HepG2 (cell line): Measurements from ENCODE around the gene RNPEPL1. TPM values are rescaled to one million over a fixed set of nuclear protein-coding genes. Genes with fewer than 3 reads are reported as not detected.

Source experiments
- BHLHE40 ChIP-seq: IDR thresholded peaks from 2 replicates; pipeline ENCODE4 v1.6.1; 2011; ENCODE audit warnings: low read length, improper control_type of control experiment
- EED ChIP-seq: sonication (generic); formaldehyde crosslinking; IDR thresholded peaks from 2 replicates; pipeline ENCODE4 v1.5.0; 2020; ENCODE audit warnings: mild to moderate bottlenecking, missing genetic modification reagents
- ERF ChIP-seq: IDR thresholded peaks from 2 replicates; pipeline ENCODE4 v1.6.1; 2018; ENCODE audit warnings: missing biosample characterization, missing genetic modification reagents
- ETV5 ChIP-seq: IDR thresholded peaks from 2 replicates; pipeline ENCODE4 v1.6.1; 2018; ENCODE audit warnings: missing biosample characterization, missing genetic modification reagents, inconsistent platforms, borderline replicate concordance
- HOXA3 ChIP-seq: sonication (generic); formaldehyde crosslinking; IDR thresholded peaks from 2 replicates; pipeline ENCODE4 v1.5.0; 2020; ENCODE audit warnings: missing genetic modification reagents
- MEIS2 ChIP-seq: sonication (generic); formaldehyde crosslinking; IDR thresholded peaks from 2 replicates; pipeline ENCODE4 v1.9.0; 2021; ENCODE audit warnings: mild to moderate bottlenecking, missing genetic modification reagents
- PAWR ChIP-seq: sonication (generic); formaldehyde crosslinking; IDR thresholded peaks from 2 replicates; pipeline ENCODE4 v1.4.0; 2020; ENCODE audit warnings: missing genetic modification reagents, mild to moderate bottlenecking, borderline replicate concordance
- RXRA ChIP-seq: sonication (generic); formaldehyde crosslinking; IDR thresholded peaks from 2 replicates; pipeline ENCODE4 v1.5.1; 2020; ENCODE audit warnings: missing genetic modification reagents
- TFAP4 ChIP-seq: sonication (generic); IDR thresholded peaks from 2 replicates; pipeline ENCODE4 v1.6.1; 2016; ENCODE audit warnings: low read depth, borderline replicate concordance
- YEATS2 ChIP-seq: sonication (generic); formaldehyde crosslinking; IDR thresholded peaks from 2 replicates; pipeline ENCODE4 v1.4.0; 2020; ENCODE audit warnings: missing genetic modification reagents, borderline replicate concordance
- ZBTB40 ChIP-seq, 2 experiments: fragments of 450-650 bp in 1 of 2; sonication (generic) in 1 of 2; formaldehyde crosslinking in 1 of 2; IDR thresholded peaks; 2 replicates each; pipeline versions ENCODE4 v1.6.1 to v1.8.0; 2016 to 2022; ENCODE audit warnings: antibody characterized with exemption in 1 of 2, mild to moderate bottlenecking in 1 of 2, missing genetic modification reagents in 1 of 2
- ZFP91 ChIP-seq: sonication (generic); formaldehyde crosslinking; IDR thresholded peaks from 2 replicates; pipeline ENCODE4 v1.9.0; 2022; ENCODE audit warnings: missing genetic modification reagents, mild to moderate bottlenecking, borderline replicate concordance
- ZFX ChIP-seq: sonication (generic); formaldehyde crosslinking; IDR thresholded peaks from 2 replicates; pipeline ENCODE4 v1.4.0; 2020; ENCODE audit warnings: mild to moderate bottlenecking, low read depth, missing genetic modification reagents, moderate library complexity
- ZNF510 ChIP-seq: sonication (generic); formaldehyde crosslinking; IDR thresholded peaks from 2 replicates; pipeline ENCODE4 v1.4.0; 2020; ENCODE audit warnings: low read depth, mild to moderate bottlenecking, missing genetic modification reagents
- ZNF547 ChIP-seq: sonication (generic); formaldehyde crosslinking; IDR thresholded peaks from 2 replicates; pipeline ENCODE4 v1.5.1; 2020; ENCODE audit warnings: mild to moderate bottlenecking, missing genetic modification reagents
- polyA plus RNA-seq, 8 experiments: library from polyadenylated mRNA; depleted of rRNA in 3 of 8; stranded (reverse) in 7 of 8; unstranded in 1 of 8; fragments of >200 nt; fragmentation: Illumina TruSeq in 4 of 8; extraction: Trizol in 4 of 8; gene quantifications; 2 replicates each; pipeline versions ENCODE4 v1.2.1 to v1.2.3, GENCODE V29; 2011 to 2016; ENCODE audit warnings: low read depth in 4 of 8, missing spikeins in 1 of 8, mixed read lengths in 1 of 8; ENCODE audit not compliant: insufficient read depth in 1 of 8
- total RNA-seq, 5 experiments: library from RNA; depleted of rRNA; stranded (reverse); fragments of >200 nt; fragmentation: Illumina TruSeq; extraction: Trizol; gene quantifications; 2 replicates each; pipeline ENCODE4 v1.2.3, GENCODE V29; 2016; ENCODE audit warnings: low read depth in 1 of 5
- TF ChIP-seq, protein P1 (sequence below): IDR thresholded peaks from 2 replicates; pipeline ENCODE4 v1.6.1; 2012; ENCODE audit warnings: inconsistent platforms

RNPEPL1 gene
- total and polyA plus RNA-seq, 2 of the 13 experiments (the other 11 are each of a cell fraction or from before 2014, with no cell fraction given): 13.0 to 18.0 TPM

- TF ChIP-seq ZFP91 (CRISPR knock-in tag): peak; percentile 25; the same call in 1 of the 2 replicates
- no peak for TF ChIP-seq ZBTB40 (IDR thresholded peaks at IDR 0.05)
- 0 out of 2 replicates have a peak, but pooled peaks have one; percentile 31 for TF ChIP-seq ZBTB40 (CRISPR knock-in tag; IDR thresholded peaks at IDR 0.05)
- no peak for TF ChIP-seq PAWR (CRISPR knock-in tag)
- peak; percentile 43; the same call in 1 of the 2 replicates for TF ChIP-seq ZFX
- no peak for TF ChIP-seq MEIS2 (CRISPR knock-in tag)
- no peak for TF ChIP-seq BHLHE40
- TF ChIP-seq HOXA3: no peak; the same call in 1 of the 2 replicates
- no peak for TF ChIP-seq RXRA (CRISPR knock-in tag)
- 0 out of 2 replicates have a peak, but pooled peaks have one; percentile 19 for TF ChIP-seq ERF (CRISPR knock-in tag)
- TF ChIP-seq ETV5: peak; percentile 55; the same call in 1 of the 2 replicates
- TF ChIP-seq, protein P1, sequence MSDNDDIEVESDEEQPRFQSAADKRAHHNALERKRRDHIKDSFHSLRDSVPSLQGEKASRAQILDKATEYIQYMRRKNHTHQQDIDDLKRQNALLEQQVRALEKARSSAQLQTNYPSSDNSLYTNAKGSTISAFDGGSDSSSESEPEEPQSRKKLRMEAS: 0 out of 2 replicates have a peak, but pooled peaks have one; percentile 25
- TF ChIP-seq TFAP4: peak; percentile 21; the same call in 1 of the 2 replicates
- no peak for TF ChIP-seq YEATS2
- TF ChIP-seq ZNF547 (CRISPR knock-in tag): no peak
- peak; percentile 63; the same call in 1 of the 2 replicates for TF ChIP-seq EED (CRISPR knock-in tag)
- TF ChIP-seq ZNF510 (CRISPR knock-in tag): no peak
These were observed 33.0 kb downstream of the RNPEPL1 start (continued) for GRCh38 chr2:240601061-240601830.
